ENCODE measurements around the gene ZBTB46. TPM values are rescaled to one million over a fixed set of nuclear protein-coding genes. Genes with fewer than 3 reads are reported as not detected.

ZBTB46 gene
- total RNA-seq, 1 donor from 2014 or later, result 0.58 TPM

DNA sequence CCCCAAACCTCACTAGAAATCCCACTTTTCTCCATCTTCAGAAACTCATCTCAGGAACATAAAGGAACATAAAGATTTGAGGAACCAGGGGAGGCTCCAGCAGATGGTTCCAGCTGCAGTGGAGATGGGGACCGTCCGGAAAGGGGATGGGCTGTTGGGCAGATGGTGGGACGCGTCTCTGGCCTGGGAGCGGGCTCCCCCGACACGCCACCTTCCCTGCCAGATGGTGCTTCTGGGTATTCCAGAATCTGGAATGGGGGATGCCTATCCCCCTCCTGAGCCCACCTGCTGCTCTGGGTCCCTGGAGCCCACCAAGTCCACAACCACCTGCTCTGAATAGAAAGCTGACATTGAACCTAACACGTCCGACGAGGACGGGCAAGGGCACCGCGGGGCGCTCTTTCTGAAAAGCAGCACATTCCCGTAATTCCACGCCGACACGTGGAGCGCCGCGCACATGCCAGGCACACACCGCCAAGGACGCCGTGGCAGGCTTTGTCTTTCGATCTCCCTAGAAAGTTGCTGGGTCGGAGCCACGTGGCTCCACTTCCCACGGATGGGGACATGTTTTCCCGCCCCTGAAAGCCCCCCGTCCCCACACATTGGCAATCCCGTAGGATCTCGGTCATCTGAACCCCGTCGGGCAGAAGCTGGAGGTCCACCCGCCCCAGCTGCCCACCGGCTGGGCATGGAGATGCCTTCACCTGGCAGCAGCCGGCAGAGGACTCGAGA, 64.2 kb downstream of the ZBTB46 start:
- DNase-seq (ENCODE audit: low read depth), result no peak
- no peak overlapping the region for H3K4me3 ChIP-seq (ENCODE audit: low read depth, low read length)
- TF ChIP-seq, protein P1, sequence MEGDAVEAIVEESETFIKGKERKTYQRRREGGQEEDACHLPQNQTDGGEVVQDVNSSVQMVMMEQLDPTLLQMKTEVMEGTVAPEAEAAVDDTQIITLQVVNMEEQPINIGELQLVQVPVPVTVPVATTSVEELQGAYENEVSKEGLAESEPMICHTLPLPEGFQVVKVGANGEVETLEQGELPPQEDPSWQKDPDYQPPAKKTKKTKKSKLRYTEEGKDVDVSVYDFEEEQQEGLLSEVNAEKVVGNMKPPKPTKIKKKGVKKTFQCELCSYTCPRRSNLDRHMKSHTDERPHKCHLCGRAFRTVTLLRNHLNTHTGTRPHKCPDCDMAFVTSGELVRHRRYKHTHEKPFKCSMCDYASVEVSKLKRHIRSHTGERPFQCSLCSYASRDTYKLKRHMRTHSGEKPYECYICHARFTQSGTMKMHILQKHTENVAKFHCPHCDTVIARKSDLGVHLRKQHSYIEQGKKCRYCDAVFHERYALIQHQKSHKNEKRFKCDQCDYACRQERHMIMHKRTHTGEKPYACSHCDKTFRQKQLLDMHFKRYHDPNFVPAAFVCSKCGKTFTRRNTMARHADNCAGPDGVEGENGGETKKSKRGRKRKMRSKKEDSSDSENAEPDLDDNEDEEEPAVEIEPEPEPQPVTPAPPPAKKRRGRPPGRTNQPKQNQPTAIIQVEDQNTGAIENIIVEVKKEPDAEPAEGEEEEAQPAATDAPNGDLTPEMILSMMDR (conservative IDR thresholded peaks at IDR 0.05; ENCODE audit: low read depth, low read length), result no peak

DNA sequence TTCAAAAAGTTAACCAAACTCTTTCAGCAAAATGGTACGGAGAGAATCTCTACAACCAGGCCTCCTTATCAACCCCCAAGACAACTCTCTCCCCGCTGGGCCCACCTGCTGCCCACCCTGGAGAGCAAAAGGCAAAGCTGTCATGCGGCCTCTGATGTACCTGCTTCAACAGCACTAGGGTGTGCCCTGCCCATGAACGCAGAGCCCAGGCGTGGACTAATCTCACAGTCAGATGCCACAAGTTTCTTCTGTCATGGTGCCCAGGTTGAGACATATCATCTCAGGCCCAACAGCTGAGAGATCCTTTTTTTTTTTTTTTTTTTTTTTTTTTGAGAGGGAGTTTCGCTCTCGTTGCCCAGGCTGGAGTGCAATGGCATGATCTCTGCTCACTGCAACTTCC, 65.2 kb downstream of the ZBTB46 start:
- TF ChIP-seq, protein P1 (conservative IDR thresholded peaks at IDR 0.05; ENCODE audit: low read depth, low read length), result no peak
- H3K4me3 ChIP-seq (ENCODE audit: low read depth, low read length), result no peak overlapping the region
- DNase-seq (ENCODE audit: low read depth), result no peak

DNA sequence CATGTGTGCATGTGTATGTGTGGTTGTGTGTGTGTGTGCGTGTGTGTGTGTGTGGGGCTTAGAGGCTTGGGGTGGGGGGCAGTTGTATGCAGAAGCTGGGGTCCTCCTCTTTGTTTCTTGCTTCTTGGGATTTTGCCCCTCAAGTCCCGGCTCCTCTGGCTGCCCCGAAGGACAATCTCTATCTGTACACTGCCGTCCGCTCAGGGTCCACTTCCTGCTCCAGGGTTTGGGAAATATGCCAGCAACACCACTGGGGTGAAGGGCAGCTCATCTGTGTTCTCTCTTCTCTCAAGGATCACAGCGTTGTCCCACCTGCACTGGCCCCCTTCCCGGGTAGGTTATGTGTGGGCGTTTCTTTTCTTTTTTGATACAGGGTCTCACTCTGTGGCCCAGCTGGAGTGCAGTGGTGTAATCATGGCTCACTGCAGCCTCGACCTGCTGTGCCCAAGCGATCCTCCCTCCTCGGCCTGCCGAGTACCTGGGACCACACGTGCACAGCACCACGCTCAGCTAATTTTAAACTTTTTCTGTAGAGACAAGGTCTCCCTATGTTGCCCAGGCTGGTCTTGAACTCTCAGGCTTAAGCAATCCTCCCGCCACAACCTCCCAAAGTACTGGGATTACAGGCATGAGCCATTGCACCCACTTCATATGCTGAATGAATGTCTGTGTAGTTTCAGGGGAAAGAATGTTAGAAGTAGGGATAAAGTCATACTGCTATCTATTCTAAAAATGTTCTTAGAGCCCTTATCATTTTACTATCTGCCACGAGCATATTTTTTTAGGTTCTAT, 65.8 kb downstream of the ZBTB46 start:
- H3K4me3 ChIP-seq (ENCODE audit: low read depth, low read length), result no peak overlapping the region
- TF ChIP-seq, protein P1 (conservative IDR thresholded peaks at IDR 0.05; ENCODE audit: low read depth, low read length), result no peak
- no peak for DNase-seq (ENCODE audit: low read depth)

DNA sequence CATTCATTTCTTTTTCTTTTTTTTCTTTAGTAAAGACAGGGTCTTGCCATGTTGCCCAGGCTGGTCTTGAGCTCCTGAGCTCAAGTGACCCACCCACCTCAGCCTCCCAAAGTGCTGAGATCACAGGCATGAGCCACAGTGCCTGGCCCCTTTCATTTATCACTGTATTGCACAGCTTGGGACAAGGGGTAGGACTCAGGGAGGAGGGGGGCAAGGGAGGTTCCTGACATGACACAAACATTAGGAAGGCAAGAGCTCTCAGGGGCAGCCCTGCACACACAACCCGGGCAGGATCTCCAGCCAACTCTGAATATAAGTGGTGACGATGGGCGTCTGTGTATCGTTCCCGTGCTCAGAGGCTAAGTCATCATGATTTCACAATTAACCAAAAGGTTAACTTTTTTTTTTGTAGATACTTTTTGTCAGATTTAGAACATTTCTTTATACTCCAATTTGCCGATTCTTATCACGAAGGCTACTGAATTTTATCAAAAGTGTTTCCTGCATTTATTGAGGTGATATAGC, 71.6 kb downstream of the ZBTB46 start:
- TF ChIP-seq, protein P1 (conservative IDR thresholded peaks at IDR 0.05; ENCODE audit: low read depth, low read length), result no peak
- DNase-seq (ENCODE audit: low read depth), result no peak
- H3K4me3 ChIP-seq (ENCODE audit: low read depth, low read length), result no peak overlapping the region

DNA sequence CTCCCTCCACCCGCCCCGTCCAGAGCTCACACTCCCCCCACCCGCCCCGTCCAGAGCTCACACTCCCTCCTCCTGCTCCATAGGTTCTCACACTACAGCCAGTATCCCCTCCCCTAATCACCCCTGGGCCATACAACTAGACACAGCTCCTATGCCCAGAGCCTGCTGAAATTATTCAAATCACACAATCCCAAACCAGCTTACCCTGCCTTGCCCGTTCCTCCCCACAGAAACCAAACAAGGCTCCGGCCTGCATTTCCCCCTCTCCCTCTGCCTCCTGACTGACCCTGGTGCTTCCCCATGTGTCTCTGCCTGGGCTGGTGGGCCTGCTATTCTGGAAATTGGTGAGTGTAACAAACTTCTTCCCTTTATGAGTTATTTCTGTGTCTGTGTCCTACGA, 72.9 kb downstream of the ZBTB46 start:
- TF ChIP-seq, protein P1 (conservative IDR thresholded peaks at IDR 0.05; ENCODE audit: low read depth, low read length), result no peak
- DNase-seq (ENCODE audit: low read depth), result no peak
- no peak overlapping the region for H3K4me3 ChIP-seq (ENCODE audit: low read depth, low read length)

DNA sequence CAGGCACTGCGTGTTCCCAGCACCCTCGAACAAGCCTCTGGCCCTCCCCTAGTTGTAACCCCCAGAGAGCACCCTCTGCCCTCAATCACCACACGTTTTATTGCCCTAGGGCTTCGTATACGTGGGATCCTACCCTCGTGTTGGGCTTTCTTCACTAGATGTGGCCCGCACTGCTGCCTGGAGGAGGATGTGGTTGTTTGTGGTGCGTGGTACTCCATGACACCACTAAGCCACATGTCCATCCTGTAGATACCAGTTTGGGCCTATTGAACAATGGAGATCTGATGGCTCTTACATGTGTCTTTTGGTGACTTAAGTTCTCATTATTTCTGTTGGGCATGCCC, 74.4 kb downstream of the ZBTB46 start:
- no peak overlapping the region for H3K4me3 ChIP-seq (ENCODE audit: low read depth, low read length)
- DNase-seq (ENCODE audit: low read depth), result no peak
- TF ChIP-seq, protein P1 (conservative IDR thresholded peaks at IDR 0.05; ENCODE audit: low read depth, low read length), result no peak

Measured in epithelial cell of proximal tubule (primary cell).